HG02970 (cell line): Measurements from ENCODE around the gene ACTL7B.
A peak's percentile ranks its signal among the peaks of the same experiment; 100 is the strongest.
"Not testable (repeated sequence)": the region's sequence is repeated elsewhere in the genome, so short reads cannot be mapped to it uniquely, and the experiment has no call there.

Experiments used
- ATAC-seq: cut with Tn5 transposase; IDR thresholded peaks from one replicate; pipeline ENCODE4 v1.9.1; 2021; ENCODE audit warnings: mild to moderate bottlenecking, moderate library complexity, moderate number of reproducible peaks; ENCODE audit not compliant: unreplicated experiment, low FRiP score

The ACTL7B gene

GRCh38 chr9:108855888-108856287 lies at the start of gene ACTL7B:
ACTL7B (minus strand) TSS chr9:108855986; CDS start chr9:108855930, 56 bp downstream.
- no peak for ATAC-seq

- ATAC-seq = no peak
Observed at GRCh38 chr9:108905494-108905893, 49.7 kb upstream of the ACTL7B start.

GRCh38 chr9:108904161-108904560 lies 48.4 kb upstream of the ACTL7B start:
- ATAC-seq = no peak

- ATAC-seq = no peak
Observed at GRCh38 chr9:108903420-108904103, 47.8 kb upstream of the ACTL7B start.

GRCh38 chr9:108900176-108900575 lies 44.4 kb upstream of the ACTL7B start:
- no peak for ATAC-seq

GRCh38 chr9:108899023-108899695 lies 43.4 kb upstream of the ACTL7B start:
- not testable (repeated sequence) for ATAC-seq

- ATAC-seq = no peak
Observed at GRCh38 chr9:108897324-108898096, 41.7 kb upstream of the ACTL7B start.

- ATAC-seq = no peak
Observed at GRCh38 chr9:108894225-108894997, 38.6 kb upstream of the ACTL7B start.

- no peak for ATAC-seq
Observed at GRCh38 chr9:108889649-108890067, 33.9 kb upstream of the ACTL7B start.

GRCh38 chr9:108886594-108887271 lies 30.9 kb upstream of the ACTL7B start:
- not testable (repeated sequence) for ATAC-seq

- ATAC-seq = peak; percentile 98
Observed at GRCh38 chr9:108885643-108886348, 30.0 kb upstream of the ACTL7B start.

- no peak for ATAC-seq
Observed at GRCh38 chr9:108884701-108885100, 28.9 kb upstream of the ACTL7B start.

- no peak for ATAC-seq
Observed at GRCh38 chr9:108883085-108883484, 27.3 kb upstream of the ACTL7B start.

- ATAC-seq = no peak
Observed at GRCh38 chr9:108882052-108882888, 26.5 kb upstream of the ACTL7B start.

GRCh38 chr9:108880738-108881316 lies 25.0 kb upstream of the ACTL7B start:
- ATAC-seq = no peak

GRCh38 chr9:108877524-108877923 lies 21.7 kb upstream of the ACTL7B start:
- no peak for ATAC-seq

GRCh38 chr9:108876425-108876824 lies 20.6 kb upstream of the ACTL7B start:
- no peak for ATAC-seq
